Right ventricle myocardium superior (tissue), 1 donor: ENCODE measurements around the gene QRICH1. TPM values are rescaled to one million over a fixed set of nuclear protein-coding genes. Genes with fewer than 3 reads are reported as not detected.

Experiments
- ATAC-seq: fragments of 200-7000 bp; cut with Tn5 transposase; one replicate; pipeline ENCODE4 v1.9.1; 2020; ENCODE audit warnings: mild to moderate bottlenecking; ENCODE audit not compliant: poor library complexity
- DNase-seq: peaks from one replicate; pipeline ENCODE4 v3.0.0-alpha.2; 2020
- intact Hi-C: fragments of 100-400 bp; cut with DNase I; formaldehyde crosslinking; loops from one replicate; pipeline ENCODE4 v1.11.2; 2022
- total RNA-seq: library from RNA; stranded (reverse); fragmentation: NEBNext Ultra II Directional; extraction: Animal tissue kit (Norgen Biotek cat#: 25700); gene quantifications from one replicate; pipeline ENCODE4 v1.2.1, GENCODE V29; 2021
- donor health status: DM: no; HTN: yes; CAD: no; lungs with severe emphysema.

Gene QRICH1
- total RNA-seq, 1 donor from 2014 or later, result 46.2 TPM

- DNase-seq (peak; percentile 99), ATAC-seq (peak; percentile 95)
- intact Hi-C loops, result no loop called here
Observed at GRCh38 chr3:49120438-49121131, 26.7 kb upstream of the QRICH1 start, which contains the start of gene USP19. USP19 (minus strand) TSS chr3:49120823; CDS start chr3:49119145, 1,678 bp downstream.

GRCh38 chr3:49120096-49120437 lies 26.2 kb upstream of the QRICH1 start:
- intact Hi-C loops, result no loop called here
- peak; percentile 1 for ATAC-seq
- no peak for DNase-seq

- intact Hi-C loops, result no loop called here
- no peak for DNase-seq
- no peak for ATAC-seq
Observed at GRCh38 chr3:49119439-49119838, 25.6 kb upstream of the QRICH1 start.

- intact Hi-C loops, result no loop called here
- DNase-seq, result no peak
- no peak for ATAC-seq
Observed at GRCh38 chr3:49119036-49119435, 25.2 kb upstream of the QRICH1 start.

GRCh38 chr3:49112262-49112661 lies 18.4 kb upstream of the QRICH1 start:
- ATAC-seq (no peak), DNase-seq (peak; percentile 41)
- intact Hi-C loops, result no loop called here

GRCh38 chr3:49111347-49111746 lies 17.5 kb upstream of the QRICH1 start:
- ATAC-seq, result no peak
- no peak for DNase-seq
- intact Hi-C loops, result no loop called here

- DNase-seq, result no peak
- peak; percentile 11 for ATAC-seq
- intact Hi-C loops, result no loop called here
Observed at GRCh38 chr3:49110780-49111179, 16.9 kb upstream of the QRICH1 start.

GRCh38 chr3:49108346-49108745 lies 14.5 kb upstream of the QRICH1 start:
- no peak for DNase-seq
- intact Hi-C loops, result no loop called here
- no peak for ATAC-seq

- DNase-seq, result peak; percentile 97
- intact Hi-C loops, result no loop called here
- peak; percentile 98 for ATAC-seq
Observed at GRCh38 chr3:49104427-49105291, 10.8 kb upstream of the QRICH1 start, which contains the start of gene QARS1. QARS1 (minus strand) TSS chr3:49104757; CDS start chr3:49104733, 24 bp downstream.

- DNase-seq (no peak), ATAC-seq (no peak)
- intact Hi-C loops, result no loop called here
Observed at GRCh38 chr3:49104052-49104426, 10.2 kb upstream of the QRICH1 start.

GRCh38 chr3:49100046-49100615 lies 6.3 kb upstream of the QRICH1 start:
- no peak for ATAC-seq
- intact Hi-C loops, result no loop called here
- DNase-seq, result no peak

GRCh38 chr3:49098910-49099630 lies 5.2 kb upstream of the QRICH1 start:
- intact Hi-C loops, result no loop called here
- ATAC-seq, result no peak
- no peak for DNase-seq

- intact Hi-C loops, result no loop called here
- DNase-seq (peak; percentile 75), ATAC-seq (no peak)
Observed at GRCh38 chr3:49098429-49098828, 4.6 kb upstream of the QRICH1 start.

GRCh38 chr3:49092938-49093852 lies 676 bp downstream of the QRICH1 start:
- ATAC-seq (peak; percentile 62), DNase-seq (peak; percentile 90)
- intact Hi-C loops, result no loop called here

GRCh38 chr3:49081429-49081828 lies 12.4 kb downstream of the QRICH1 start:
- ATAC-seq (no peak), DNase-seq (no peak)
- intact Hi-C loops, result no loop called here

- ATAC-seq (no peak), DNase-seq (no peak)
- intact Hi-C loops, result no loop called here
Observed at GRCh38 chr3:49079270-49079669, 14.6 kb downstream of the QRICH1 start.

GRCh38 chr3:49076646-49077045 lies 17.2 kb downstream of the QRICH1 start:
- intact Hi-C loops, result no loop called here
- DNase-seq, result no peak
- no peak for ATAC-seq

- ATAC-seq (no peak), DNase-seq (no peak)
- intact Hi-C loops, result no loop called here
Observed at GRCh38 chr3:49076116-49076515, 17.8 kb downstream of the QRICH1 start.
